HT-29 (cell line): Measurements from ENCODE around the gene PTPRB. TPM values are rescaled to one million over a fixed set of nuclear protein-coding genes. Genes with fewer than 3 reads are reported as not detected.

Source experiments
- DNase-seq: peaks from one replicate; pipeline ENCODE4 v3.0.0-alpha.2; 2015; ENCODE audit warnings: low spot score
- total RNA-seq: library from RNA; depleted of rRNA; stranded (reverse); fragments of >200 nt; shearing (Covaris generic); gene quantifications from 2 replicates; pipeline ENCODE4 v1.2.3, GENCODE V29; 2014

PTPRB gene
- total RNA-seq, 1 experiment from 2014 or later = 9.3 TPM

DNA sequence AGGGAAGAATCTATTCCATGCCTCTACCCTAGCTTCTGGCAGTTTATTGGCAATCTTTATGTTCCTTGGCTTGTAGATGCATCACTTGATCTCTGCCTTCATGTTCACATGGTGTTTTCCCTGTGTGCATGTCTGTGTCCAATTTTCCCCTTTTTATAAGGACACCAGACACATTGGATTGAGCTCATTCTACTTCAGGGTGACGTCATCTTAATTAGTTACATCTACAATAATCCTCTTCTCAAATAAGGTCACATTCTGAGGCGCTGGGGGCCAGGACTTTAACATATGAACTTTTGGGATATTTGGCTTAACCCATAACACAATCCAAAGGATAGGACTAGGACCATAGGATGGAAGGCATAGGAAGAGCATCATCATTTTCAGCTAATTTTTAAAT lies 169.8 kb downstream of the PTPRB start:
- DNase-seq = no peak

- no peak for DNase-seq
Measured at GRCh38 chr12:70466753-70467152, 170.5 kb downstream of the PTPRB start.
